GM19452 (cell line): ENCODE data around the gene PPIF.
A peak's percentile ranks its signal among the peaks of the same experiment; 100 is the strongest.

Experiments
- ATAC-seq: cut with Tn5 transposase; IDR thresholded peaks from one replicate; pipeline ENCODE4 v1.9.1; 2021; ENCODE audit not compliant: unreplicated experiment

PPIF gene

DNA sequence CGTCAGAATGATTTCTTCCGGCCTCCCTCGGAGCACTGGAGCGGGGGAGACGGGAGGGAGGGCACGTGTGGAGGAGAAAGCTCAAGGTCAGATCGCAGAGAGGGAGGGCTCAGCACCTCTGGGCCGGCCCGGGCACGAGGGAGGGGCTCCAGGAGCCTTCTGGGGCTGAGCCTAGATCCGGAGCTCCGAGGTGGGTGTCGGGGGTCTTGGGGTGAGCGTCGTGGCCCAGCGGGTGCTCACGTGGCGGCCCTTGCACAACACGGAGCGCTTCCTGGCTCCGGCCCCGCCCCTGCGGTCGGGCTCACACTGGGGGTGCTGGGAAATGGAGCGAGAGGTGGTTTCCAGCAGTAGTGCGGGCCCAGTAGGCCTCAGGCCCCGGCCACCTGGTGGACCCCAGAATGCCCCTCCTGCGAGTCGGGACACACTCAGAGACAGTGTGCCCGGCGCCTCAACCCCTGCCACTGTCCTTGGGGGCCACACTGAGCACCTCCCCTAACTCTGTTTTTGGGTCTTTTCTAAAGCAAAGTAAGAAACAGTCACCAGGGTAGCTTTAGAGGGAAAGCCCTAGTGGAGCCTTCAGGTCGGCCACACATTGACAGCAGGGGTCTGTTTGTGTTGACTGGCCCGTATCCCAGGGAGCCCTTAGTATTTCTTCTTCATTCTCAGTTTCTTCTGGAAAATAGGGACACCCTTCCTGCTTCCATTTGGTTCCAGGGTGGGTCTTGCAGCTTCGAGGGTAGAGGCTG lies 798 bp downstream of the PPIF start:
- peak; percentile 68 for ATAC-seq

DNA sequence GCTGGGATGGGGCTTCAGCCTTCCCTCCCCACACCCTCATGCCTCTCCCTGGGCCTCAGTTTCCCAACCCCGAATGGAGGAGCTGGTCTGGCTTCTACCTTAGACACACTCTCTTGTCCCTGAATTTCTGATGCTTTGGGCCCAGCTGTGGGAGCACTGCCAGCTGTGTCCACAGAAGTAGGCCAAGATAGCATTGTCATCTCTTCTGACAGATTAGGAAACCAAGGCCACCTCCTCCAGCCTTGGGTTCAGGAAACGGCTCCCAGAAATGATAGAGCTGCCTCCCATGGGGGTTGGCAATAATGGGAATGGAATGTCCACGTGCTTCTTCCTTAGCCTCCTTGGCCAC lies 1.3 kb downstream of the PPIF start:
- ATAC-seq: no peak

DNA sequence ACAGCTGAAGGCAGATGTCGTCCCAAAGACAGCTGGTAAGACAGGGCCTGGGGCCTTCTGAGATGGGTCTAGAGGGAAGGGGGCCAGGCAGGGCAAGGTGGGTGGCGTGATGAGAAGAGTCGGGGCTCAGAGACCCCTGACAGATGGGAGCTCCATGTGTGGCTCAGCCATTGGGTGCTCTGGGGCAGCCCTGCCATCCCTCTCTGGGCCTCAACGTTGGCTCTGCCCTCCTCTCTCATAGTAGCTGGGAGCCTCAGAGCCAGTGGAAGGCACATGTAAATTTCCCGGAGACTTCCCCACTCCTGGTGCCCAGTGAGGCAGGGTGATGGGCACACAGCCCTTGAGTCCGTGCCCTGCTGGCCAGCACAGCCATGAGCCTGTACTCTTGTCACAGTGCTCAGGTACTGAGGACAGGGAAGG lies 1.8 kb downstream of the PPIF start:
- ATAC-seq: no peak

DNA sequence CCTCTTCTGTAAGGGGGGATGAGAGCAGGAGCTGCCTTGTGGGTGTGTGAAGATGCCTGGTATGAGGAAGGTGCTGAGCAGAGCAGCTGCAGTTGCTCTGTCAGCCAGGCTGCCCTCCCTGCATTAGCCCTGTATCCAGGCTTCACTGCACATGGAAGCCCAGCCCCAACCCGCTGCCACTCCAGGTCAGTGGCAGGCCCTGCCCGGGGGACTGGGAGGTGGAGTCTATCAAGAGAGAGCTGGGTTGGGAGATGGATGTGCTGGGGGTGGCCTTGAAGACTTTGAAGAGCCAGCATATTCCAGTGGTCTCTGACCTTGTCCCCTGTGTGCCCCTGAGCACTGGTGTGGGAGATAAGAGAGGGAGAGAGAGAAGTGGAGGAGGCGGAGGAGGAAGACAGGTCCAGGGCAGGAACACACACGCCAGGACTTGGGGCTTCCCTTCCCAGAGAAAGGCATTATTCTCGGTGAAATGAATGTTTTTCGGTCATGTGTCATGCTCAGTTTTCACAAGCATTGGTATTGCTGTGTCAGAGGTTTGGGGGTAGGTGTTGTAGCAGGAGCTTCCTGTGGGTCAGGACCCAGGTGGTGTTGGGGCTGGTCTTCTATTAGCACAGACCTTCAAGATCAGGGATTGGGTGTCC lies 2.6 kb downstream of the PPIF start:
- no peak for ATAC-seq

DNA sequence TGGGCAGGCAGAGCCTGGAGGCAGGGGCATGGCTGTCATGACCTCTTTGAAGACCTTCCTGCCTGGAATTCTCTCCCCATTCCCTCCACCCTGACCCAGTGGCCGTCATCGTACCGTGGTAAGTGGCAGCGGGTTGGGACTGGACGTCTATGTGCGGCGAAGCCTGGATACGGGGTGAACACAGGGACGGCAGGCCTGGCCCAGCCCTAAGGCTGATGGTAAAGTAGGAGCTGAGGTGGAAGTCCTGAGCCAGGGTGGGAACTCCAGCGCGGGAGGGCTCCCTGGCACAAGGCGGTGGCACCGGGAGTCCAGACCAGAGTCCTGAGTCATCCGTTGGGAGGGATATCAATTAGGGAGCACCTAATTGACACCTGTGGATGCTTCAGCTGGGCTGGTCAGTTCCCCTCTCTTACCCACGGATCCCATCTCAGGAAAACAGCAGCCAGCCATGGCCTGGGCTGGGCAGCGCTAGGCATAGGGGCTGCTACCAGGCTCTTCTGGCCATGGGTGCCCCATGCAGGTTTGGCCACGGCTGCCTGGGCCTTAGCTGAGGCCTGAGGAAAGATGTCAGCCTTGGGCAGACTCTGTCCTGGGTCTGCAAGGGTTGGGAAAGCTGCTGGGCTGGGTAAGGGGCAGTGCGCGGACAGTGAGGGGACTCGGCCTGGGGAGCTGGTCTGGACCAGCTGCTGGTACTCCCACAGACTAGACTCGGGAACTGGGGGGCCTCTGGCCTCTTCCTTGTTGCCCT lies 3.3 kb downstream of the PPIF start:
- ATAC-seq: no peak

DNA sequence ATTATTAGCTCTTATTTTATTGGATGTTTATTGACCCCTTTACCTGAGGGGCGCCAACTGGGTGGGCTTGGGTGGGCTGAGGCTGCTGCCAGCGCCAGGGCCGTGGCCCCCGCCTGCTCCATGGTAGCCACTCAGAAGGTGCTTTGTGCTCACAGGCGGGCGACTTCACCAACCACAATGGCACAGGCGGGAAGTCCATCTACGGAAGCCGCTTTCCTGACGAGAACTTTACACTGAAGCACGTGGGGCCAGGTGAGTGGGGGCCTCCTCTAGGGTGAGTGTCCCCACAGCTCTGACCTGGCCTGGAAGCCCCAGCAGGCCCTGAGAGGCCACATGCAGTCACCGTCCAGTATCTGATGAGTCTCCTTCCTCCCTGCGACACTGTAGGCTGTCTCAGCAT lies 4.1 kb downstream of the PPIF start:
- ATAC-seq: no peak

DNA sequence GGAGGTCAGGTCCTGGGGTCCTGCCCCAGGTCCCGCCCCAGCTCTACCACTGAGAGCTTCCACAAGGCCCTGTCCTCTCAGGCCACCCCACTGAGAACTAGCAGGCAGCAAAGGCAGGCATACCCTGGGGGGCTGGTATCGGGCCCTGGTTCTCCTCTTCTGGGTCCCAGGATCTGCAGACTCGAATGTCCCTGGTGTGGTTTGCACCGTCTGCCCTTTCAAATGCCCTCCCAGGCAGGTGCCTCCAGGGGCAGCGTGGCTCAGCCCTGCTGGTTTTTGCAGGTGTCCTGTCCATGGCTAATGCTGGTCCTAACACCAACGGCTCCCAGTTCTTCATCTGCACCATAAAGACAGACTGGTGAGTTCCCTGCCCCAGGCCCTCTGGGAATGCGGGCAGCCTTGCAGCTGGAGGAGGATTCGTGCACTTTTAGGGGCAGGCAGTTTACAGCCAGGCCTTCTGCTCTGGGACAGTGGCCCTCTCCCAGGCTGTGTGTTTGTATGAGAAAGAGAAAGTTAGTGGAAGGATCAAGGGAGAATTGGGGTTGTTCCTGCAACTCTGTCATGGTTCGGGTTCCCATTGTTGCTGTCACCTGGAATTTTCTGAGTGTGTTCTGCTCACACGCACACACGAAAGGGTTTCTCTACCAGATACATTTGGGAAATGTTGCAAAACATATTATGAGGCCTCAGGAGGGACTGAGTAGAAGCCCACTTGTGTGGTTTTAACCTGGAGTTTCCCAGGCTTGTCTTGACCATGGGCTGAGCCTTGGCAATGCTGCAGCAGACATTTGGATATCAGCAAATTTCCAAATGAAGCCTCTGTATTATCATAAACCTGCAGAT lies 5.0 kb downstream of the PPIF start:
- no peak for ATAC-seq

DNA sequence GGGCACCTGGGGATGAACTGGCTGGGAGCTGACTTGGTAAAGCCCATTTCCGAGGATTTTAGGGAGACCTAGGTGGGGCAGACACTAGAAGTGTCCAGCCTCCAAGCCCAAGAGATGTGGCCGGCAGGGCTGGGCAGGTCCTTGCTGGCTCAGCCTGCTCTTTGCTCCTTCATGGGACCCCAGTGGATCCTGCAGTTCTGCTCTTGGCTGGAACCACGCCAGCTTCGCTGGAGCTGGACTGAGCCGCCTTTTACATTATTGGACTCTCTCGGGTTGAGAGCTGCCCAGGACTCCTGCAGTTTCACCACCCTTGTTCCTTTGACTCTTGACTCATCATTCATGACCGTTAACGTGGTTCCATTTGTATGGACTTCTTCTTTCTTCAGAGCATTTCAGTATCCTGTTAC lies 5.7 kb downstream of the PPIF start:
- ATAC-seq: no peak

DNA sequence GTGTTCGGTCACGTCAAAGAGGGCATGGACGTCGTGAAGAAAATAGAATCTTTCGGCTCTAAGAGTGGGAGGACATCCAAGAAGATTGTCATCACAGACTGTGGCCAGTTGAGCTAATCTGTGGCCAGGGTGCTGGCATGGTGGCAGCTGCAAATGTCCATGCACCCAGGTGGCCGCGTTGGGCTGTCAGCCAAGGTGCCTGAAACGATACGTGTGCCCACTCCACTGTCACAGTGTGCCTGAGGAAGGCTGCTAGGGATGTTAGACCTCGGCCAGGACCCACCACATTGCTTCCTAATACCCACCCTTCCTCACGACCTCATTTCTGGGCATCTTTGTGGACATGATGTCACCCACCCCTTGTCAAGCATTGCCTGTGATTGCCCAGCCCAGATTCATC lies 6.5 kb downstream of the PPIF start:
- ATAC-seq: no peak

DNA sequence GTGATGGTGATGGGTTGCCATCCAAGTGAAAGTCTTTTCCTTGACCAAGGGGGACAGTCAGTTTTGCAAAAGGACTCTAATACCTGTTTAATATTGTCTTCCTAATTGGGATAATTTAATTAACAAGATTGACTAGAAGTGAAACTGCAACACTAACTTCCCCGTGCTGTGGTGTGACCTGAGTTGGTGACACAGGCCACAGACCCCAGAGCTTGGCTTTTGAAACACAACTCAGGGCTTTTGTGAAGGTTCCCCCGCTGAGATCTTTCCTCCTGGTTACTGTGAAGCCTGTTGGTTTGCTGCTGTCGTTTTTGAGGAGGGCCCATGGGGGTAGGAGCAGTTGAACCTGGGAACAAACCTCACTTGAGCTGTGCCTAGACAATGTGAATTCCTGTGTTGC lies 6.9 kb downstream of the PPIF start:
- no peak for ATAC-seq

DNA sequence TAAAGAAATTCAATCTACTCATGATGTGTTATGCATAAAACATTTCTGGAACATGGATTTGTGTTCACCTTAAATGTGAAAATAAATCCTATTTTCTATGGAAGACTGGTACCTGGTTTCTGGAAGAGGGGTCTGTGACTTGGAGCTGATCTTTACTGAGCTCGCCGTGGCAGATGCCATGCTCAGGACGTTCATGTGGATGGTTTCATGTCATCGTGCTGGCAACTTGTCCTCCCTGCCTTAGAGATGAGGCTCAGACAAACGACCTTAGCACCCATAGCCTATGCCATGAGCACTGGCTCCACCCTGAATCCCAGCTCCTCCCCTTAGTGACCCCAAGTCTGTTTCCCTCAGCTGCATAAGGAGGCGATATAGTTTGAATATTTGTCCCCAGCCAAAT lies 7.3 kb downstream of the PPIF start:
- ATAC-seq: no peak

DNA sequence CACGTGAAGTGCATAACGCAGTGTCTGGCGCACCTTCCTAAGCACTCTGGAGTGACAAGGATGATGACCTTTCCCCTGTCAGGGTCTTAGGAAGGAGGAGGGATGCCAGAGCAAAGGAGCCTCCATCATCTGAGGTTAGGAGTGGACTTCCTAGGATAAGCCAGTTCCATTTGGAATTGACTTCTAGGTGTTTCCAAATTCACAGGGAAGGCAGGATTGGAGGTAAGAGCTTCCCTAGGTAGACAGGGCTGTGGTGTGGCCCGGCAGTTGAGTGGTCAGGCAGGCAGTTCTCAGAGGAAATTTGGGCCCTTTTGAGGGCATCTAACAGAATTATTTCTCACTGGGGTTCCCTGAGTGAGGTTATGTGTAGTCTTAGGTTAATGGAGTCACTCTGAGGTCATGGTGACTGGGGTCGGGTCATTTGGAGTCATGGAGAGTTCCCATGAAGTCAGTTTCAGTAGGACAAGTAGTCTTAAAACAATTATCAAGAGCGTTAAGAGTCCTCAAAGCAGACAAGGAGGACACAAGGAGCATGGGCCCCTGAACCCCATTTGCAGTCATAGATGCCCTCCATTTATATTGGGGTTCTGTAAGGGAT lies 8.2 kb downstream of the PPIF start:
- no peak for ATAC-seq

DNA sequence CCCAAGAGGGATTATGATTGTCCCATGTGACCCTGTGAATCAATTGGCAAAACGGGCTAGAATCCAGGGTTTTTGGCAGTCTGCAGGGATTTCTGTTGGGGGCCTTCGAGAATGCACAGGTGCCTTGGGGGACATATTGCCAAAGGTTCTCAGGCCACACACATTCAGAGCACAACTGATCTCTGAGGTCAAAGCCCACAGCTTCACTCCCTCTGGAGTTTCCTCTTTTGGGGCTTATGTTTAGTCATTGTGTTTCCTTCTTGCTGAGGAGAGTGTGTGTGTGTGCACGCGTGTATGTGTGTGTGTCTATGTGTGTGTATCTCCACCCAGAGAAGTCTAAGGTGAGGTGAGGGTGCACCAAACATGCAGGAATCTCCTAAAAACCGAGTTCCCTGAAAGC lies 8.8 kb downstream of the PPIF start:
- no peak for ATAC-seq

DNA sequence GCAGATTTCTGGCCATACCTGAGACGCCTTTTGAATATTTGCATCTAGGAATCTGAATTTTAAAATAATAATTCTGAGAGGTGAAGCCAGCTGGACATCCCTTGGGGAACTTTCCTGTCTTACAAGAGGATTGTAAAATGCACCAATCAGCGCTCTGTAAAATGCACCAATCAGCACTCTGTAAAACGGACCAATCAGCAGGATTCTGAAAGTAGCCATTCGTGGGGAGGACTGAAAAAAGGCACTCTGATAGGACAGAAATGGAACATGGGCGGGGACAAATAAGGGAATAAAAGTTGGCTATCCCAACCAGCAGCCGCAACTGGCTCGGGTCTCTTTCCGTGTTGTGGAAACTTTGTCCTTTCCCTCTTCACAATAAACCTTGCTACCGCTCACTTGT lies 9.9 kb downstream of the PPIF start:
- ATAC-seq: no peak

DNA sequence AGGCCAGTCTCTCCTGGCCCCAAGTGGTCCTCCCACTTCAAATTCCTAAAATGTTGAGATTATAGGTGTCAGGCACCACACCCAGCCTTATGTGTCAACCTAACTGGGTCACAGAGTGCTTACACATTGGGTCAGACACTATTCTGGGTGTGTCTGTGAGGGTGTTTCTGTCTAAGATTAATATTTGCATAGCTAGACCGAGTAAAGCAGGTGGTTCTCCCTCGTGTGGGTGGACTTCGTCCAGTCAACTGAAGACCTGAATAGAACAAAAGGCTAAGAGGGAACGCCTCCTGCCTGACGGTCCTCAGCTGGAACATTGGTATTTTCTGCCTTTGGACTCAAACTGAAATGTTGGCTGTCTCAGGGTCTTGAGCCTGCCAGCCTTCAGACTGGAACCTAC lies 11.5 kb downstream of the PPIF start:
- ATAC-seq: no peak

DNA sequence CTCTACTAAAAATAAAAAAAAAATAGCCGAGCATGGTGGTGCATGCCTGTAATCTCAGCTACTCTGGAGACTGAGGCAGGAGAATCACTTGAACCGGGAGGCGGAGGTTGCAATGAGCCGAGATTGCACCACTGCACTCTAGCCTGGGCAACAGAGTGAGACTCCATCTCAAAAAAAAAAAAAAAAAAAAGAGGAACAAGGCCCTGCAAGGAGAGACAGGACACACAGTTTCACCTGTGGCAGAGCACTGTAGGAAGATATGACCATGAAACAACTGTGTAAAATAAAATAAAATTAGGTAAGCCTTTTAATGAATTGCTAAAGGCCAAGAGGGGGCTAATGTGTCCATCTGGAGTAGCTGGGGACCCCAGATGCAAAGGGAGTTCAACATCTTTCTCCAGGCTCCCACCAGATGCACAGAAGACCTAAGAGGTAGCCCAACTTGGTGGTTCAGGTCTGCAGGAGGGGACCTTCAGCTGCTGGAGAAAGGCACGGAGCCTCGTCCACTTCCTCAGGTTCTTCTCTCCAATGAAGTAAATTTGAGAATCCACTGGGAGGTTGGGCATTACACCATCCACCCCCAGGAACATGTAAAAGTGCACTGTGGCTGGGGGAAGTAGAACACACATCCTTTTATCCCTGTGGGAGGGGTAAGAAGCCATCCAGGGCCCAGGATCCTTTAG lies 12.7 kb downstream of the PPIF start:
- ATAC-seq: no peak

DNA sequence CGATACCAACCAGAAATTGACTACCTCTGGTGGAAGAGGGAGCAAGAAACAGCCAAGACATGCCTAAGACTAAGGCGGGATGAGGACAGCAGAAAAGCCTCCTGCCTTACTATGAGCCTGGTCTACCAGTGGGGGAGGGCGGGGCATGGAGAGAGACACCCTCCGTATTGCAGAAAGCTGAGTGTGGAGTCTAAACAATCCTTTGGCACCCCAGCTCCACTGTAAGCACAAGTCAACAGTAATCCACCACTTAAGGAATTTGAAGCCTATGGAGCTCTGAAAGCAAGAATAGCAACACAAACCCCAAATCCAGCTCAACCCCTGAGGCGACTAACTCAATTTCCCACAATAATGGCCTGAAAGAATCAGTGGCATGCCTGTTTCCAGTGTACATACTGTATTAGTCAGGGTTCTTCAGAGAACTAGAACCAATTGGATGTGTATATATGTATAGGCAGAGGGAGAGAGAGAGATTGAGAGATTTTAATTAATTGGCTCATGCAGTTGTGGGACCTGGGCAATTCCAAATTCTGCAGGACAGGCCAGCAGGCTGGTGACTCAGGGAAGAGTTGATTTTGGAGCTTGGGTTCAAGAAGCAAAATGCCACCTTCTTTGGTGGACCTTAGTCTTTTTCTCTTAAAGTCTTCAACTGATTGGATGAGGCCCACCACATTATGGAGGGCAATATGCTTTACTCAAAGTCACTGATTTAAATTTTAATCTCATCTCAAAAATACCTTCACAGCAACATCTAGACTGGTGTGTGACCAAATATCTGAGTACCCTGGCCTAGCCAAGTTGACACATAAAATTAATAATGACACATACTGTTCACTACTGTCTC lies 13.5 kb downstream of the PPIF start:
- no peak for ATAC-seq

DNA sequence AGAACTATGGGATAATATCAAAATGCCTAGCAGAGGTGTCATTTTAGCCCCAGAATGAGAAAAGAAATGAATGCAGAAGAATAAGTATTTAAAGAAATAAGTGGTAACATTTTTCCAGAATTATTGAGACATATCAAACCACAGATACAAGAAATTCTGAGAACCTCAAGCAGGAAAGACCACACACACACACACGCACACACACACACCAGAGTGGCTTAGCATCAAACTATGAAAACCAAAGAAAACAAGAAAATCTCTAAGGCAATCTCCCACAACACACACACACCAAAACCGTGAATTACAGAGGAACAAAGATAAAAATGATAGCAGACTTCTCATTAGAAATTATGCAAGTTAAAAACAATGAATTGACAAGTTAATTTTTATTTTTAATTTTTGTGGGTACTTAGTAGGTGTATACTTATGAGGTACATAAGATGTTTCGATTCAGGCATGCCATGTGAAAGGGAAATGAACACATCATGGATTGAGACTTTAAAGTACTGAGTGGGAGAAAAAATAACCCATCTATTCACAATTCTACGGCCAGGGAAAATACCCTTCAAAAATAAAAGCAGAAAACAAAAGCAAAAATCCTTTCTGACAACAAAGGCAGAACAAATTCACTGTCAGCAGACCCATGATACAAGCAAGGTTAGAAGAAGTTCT lies 14.6 kb downstream of the PPIF start:
- no peak for ATAC-seq
